ENCODE measurements around the gene ALDH3A2.
"Not testable (repeated sequence)": the region's sequence is repeated elsewhere in the genome, so short reads cannot be mapped to it uniquely, and the experiment has no call there.

The ALDH3A2 gene

DNA sequence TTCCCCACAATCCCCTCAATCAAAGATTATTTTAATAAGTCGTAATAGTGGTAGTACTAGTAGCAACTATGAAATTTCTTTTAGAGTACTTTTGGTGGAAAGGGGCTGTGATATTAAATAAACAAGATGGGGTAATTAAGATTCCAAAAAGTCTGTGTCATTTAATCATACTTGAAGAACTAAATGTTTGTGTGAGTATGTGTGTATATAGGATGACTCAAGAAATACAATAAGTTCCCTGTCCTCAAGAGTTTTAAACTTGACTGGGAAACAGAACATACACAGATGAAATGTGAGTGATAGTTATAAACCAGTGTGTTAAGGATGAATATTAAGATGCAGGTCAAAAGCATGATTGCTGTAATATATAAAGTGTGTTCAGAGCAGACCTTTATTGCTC lies 2.3 kb downstream of the ALDH3A2 start:
- no peak for DNase-seq (ENCODE audit: low spot score)

DNA sequence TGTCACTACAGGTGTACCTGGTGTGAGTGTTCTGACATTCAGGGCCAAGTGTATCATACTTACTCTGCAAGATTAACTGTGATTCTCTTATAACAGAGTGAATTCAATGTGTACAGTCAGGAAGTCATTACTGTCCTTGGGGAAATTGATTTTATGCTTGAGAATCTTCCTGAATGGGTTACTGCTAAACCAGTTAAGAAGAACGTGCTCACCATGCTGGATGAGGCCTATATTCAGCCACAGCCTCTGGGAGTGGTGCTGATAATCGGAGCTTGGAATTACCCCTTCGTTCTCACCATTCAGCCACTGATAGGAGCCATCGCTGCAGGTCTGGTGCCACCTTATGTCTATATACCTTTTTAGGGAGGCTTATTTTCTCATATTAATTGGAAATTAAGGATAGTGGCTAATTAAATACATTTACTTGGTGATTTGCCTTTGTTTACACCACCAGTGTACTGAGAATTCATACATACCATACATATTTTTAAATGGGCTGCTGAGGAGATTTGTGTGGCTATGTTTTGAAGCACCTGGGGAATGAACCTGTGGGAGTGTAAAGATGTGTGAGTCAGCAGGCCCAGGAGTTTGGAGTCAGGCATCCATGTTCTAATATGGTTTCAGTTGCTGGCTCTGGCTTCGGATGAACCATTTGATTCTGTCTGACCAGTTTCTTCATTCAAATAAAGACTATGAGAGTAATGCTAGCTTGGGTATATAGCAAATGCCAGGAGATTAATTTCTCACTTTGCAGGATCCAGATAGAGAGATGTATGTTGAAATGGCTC lies 3.1 kb downstream of the ALDH3A2 start:
- DNase-seq (ENCODE audit: low spot score) = no peak

DNA sequence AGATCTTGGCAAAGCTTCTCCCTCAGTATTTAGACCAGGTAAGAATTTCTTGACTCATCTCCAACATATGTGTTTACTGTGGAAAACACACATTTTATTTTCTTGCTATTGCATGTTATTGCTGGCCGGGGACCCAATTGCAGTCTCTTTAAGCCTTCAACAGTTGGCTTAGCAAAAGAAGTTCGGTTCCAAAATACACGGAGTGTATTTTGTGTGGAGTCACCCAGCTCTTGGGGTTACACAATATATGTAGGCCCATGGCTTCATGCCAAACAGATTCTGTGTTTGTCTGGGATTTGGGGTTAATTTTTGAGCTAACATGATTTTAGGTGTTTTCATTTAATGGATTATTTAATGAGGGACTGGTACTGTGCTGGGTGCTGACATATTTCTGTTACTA lies 4.0 kb downstream of the ALDH3A2 start:
- no peak for DNase-seq (ENCODE audit: low spot score)

DNA sequence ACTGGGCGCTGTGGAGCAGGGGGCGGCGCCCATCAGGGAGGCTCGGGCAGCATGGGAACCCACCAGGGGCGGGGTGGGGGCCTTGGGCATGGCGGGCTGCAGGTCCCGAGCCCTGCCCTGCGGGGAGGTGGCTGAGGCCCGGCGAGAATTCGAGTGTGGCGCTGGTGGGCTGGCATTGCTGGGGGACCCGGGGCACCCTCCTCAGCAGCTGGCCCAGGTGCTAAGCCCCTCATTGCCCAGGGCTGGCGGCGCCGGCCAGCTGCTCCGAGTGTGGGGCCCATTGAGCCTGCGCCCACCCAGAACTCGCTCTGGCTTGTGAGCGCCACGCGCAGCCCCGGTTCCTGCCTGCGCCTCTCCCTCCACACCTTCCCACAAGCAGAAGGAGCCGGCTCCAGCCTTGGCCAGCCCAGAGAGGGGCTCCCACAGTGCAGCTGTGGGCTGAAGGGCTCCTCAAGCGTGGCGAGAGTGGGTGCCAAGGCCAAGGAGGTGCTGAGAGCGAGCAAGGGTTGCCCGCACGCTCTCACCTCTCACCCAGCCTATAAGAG lies 5.9 kb downstream of the ALDH3A2 start:
- no peak for DNase-seq (ENCODE audit: low spot score)

DNA sequence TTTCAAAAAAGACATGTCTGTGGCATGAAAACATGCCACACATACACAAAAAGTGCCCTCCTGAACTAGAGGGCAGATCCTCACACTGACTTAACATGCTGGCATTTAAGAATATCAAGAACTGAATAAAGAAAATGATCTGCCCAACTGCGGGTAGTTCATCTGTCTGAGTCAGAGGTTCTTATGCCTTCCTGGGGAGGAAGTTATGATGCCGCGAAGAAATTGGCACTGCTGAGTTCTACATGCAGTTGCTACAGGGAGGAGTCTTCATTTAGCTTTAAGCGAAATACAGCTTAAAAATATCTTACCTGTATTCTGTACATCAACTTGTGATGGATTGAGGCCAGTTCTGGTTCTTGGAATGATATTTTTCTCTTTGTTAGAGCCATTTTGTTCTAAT lies 6.3 kb downstream of the ALDH3A2 start:
- peak; percentile 57 for DNase-seq (ENCODE audit: low spot score)

DNA sequence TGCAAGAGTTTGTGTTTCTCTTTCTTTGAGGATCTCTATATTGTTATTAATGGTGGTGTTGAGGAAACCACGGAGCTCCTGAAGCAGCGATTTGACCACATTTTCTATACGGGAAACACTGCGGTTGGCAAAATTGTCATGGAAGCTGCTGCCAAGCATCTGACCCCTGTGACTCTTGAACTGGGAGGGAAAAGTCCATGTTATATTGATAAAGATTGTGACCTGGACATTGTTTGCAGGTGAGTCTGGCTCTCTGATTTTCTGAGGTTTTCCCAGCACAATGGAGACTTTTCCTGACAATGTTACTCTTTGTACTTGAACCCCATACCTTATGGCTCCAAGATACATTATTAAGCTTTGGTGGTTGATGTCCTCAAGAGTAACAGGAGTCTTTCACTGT lies 7.8 kb downstream of the ALDH3A2 start:
- no peak for DNase-seq (ENCODE audit: low spot score)

DNA sequence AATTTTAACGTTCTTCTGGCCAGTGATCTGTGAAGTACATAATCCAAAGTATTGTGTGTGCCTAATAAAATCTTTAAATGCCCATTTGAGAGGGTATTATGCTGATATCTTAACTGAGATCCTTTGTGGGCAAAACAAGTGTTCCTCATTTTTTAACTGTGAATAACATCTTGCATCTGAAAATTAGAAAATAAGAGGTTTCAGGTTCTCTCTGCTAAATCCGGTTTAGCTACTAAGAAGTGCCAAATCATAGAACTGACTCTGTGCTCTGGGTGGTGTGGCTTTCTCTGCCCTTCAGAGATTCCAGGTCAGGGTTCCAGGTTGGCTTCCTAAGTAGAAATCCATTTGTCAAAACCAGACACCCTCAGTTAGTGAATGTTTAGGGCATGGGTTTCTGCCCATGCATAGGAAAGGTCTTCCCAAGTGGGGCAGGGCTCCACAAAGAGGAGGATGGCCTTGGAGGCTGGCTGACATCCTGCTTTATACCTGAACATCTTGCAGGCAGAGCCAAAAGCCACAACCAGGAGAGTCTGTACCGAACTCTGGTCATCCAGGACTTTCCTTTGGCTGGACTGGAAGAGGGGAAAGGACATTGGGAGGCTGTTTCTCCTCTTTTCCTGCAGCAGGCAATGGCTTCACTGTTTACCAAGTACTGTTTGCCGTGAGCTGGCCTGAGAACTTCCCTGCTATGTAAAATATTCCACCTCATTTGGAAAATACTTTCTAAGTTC lies 8.5 kb downstream of the ALDH3A2 start:
- DNase-seq (ENCODE audit: low spot score) = no peak

DNA sequence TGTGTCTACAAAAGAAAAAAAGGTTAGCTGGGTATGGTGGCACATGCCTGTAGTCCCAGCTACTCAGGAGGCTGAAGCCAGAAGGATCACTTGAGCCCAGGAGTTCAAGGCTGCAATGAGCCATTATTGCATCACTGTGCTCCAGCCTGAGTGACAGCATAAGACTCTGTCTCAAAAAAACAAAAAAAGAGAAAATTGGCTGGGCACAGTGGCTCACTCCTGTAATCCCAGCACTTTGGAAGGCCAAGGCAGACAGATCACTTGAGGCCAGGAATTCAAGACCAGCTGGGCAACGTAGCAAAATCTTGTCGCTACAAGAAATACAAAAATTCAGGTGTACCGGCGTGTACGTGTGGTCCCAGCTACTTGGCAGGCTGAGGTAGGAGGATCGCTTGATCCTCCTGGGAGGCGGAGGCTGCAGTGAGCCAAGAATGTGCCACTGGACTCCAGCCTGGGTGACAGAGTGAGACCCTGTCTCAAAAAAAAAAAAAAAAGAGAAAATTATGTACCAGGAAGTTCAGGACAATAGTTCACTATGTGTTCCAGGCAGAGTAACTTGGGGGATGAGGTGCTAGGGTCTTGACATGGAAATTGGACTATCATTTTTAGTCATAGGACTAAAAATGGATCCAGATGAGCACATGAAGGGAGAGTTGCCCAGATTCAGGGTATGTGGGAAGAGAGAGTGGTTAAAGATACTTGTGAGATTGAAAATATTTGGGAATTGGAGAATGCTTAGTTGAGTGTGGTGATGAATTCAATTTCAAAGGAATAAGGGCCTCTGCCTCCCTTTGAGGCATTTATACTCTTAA lies 11.0 kb downstream of the ALDH3A2 start:
- DNase-seq (ENCODE audit: low spot score) = no peak

DNA sequence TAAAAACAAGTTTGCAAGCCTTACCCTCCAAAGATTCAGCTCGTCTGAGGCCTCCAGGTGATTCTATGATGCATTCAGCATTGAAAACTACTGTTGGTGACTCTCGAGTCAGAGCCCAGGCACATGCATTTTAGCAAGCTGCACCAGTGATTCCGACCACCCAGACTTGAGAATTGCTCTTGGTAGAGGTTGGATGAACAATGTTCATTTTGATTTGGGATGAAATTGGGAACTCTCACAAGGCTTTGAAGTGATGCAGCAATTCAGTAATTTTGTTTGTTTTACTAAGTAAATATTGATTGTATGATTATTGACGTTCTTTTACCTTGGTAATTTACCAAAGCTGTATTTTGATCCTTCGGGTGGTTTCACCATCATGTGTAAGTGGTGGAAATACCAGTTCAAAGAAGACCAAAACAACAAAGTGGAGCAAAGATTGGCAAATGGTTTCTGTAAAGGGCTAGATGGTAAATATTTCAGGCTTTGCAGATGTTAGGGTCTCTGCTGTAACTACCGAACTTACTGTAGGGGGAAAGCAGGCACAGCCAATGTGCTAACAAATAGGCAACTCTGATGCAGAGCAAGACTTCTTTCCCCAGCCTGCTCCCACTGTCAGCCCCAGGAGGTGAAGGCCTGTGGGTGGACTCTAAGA lies 11.8 kb downstream of the ALDH3A2 start:
- no peak for DNase-seq (ENCODE audit: low spot score)

DNA sequence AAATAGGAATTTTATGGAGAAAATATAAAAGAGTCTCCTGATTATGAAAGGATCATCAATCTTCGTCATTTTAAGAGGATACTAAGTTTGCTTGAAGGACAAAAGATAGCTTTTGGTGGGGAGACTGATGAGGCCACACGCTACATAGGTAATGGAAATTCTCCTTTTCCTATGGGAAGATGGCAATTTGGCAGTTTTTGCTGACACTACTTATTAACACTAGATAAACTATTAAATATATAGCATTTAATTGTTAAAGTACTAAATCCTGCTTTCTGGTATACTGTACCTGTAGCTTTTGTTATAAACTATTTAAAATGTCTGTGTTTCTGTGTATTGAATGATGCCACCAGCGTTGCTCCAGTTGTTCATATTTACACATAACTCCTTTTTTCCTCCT lies 12.6 kb downstream of the ALDH3A2 start:
- DNase-seq (ENCODE audit: low spot score) = no peak

DNA sequence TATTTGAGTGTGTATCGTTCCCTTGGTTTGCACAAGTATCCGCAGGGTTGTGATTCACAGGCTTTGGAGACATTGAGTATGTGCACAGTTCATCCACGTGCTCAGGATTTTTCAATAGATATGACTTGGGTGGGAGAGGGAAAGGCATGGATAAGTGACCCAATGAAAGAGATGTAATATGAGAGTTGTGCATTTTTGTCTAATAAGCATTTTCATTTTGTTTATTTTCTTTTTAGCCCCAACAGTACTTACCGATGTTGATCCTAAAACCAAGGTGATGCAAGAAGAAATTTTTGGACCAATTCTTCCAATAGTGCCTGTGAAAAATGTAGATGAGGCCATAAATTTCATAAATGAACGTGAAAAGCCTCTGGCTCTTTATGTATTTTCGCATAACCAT lies 14.5 kb downstream of the ALDH3A2 start:
- DNase-seq (ENCODE audit: low spot score) = no peak

DNA sequence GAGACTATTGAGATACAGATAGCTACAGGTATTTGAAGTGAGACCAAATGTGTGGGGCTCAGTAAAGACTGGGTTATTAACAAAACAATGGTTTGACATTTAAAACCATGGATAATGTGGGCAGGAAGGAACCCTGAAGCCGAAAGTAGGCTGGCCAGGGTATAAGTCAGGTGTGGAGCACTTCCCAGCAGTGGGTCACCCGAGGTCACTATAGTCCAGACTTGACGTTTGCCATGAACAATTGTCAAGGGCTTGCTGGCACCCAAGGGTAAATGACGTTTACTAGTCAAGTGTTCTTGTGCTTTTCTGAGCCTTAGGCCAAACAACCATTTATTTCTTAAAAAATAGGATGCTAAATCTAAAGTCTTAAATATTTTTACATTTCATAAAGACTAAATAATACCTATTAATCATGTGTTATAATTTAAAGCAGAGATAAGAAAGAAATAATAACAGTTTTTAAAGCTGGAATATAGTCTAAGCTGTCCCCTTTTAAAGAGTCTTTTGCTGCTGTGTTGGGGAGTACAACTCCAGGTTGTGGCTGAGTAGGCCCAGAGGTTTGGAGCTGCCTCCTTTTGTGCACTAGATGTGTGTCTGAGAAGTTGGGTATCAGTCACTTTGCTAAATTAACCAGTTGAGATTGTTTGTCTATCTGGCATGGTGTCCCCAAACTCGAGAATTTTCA lies 15.7 kb downstream of the ALDH3A2 start:
- no peak for DNase-seq (ENCODE audit: low spot score)

DNA sequence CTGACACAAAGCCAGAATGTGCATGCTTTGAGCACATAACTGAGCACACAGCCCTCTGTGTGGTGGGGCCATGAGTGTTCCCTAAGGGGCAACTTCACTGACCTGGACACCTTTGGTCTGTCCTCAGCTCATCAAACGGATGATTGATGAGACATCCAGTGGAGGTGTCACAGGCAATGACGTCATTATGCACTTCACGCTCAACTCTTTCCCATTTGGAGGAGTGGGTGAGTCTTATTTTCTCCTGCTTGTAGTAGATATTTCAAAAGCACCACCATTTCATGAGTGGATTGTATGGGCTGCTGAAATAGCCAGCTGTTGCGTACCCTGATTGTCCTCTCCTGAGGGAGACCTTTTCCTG lies 16.2 kb downstream of the ALDH3A2 start:
- DNase-seq (ENCODE audit: low spot score) = no peak

DNA sequence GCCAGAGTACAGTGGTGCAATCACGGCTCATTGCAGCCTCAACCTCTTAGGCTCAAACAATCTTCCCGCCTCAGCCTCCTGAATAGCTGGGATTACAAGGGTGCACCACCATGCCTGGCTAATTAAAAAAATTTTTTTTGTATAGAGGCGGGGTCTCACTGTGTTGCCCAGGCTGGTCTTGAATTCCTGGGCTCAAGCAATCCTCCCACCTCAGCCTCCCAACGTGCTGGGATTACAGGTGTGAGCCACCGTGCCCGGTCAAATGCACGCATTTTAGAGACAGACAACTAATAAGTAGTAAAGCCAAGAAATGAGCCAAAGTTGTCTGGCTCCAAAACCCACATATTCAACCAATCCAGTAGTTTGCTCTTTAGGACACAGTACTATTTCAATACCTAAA lies 21.1 kb downstream of the ALDH3A2 start:
- not testable (repeated sequence) for DNase-seq (ENCODE audit: low spot score)

DNA sequence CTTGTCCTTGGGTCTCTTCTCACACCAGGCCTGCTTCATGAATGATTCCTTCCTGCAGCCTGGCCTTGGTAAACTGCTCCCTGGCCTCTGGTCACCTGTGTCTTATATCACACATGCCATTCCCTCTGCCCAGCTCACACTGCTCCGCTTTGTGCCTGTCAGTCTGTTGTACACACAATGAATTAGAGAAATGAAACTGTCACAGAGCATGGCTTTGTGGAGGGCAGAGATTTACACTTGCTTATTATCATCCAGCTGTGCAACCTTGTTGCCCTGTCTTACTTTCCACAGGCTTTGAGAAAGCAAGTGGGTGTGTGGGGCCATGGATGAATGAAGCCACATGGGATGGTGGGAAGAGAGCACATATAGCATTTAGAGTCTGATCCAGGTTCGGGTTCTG lies 22.4 kb downstream of the ALDH3A2 start:
- no peak for DNase-seq (ENCODE audit: low spot score)

DNA sequence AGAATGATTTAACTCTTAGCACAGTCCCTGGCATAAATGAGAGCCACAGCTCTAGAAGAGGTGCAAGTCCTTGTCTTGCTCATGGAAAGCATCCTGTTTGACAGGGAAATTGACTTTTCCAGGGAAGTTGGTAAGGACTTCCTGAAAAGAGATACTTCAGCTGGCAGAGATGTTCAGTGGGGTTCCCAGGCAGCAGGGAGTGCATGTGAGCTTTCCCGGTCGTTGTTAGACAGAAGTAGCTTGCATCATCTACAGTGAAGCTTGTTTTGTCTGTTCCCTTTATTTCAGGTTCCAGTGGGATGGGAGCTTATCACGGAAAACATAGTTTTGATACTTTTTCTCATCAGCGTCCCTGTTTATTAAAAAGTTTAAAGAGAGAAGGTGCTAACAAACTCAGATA lies 22.9 kb downstream of the ALDH3A2 start:
- DNase-seq (ENCODE audit: low spot score) = no peak

DNA sequence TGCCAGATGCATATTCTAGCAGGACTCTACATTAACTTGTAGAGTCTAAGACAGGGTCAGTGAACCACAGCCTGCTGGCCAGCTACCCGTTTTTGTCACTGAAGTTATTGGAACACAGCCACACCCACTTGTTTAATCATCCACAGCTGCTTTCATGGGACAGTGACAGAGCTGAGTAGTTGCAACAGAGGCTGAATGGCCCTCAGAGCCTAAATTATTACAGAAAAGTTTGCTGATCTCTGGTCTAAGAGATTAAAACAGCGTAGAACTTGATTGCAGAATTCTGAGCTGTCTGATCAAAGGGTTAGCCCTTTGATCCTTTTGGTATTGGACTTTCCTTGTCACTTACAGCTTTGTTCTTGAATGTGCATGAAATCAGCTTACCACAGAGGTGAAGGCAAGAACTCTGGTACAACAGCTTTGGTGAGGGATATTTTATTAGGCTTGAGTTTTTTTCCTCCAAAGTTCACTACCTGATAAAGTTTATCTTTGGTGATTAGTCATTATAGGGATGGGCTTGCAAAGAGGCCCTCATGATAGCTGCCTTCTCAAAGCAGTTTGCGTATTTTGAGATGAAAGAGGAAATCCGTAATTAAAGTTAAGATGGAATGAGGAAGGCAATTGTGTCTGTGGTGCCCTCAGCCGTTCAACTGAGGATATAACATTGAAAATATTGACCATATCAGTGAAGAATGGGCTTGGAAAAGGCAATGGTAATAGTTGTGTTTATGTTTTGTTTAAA lies 23.6 kb downstream of the ALDH3A2 start:
- peak; percentile 58 for DNase-seq (ENCODE audit: low spot score)

DNA sequence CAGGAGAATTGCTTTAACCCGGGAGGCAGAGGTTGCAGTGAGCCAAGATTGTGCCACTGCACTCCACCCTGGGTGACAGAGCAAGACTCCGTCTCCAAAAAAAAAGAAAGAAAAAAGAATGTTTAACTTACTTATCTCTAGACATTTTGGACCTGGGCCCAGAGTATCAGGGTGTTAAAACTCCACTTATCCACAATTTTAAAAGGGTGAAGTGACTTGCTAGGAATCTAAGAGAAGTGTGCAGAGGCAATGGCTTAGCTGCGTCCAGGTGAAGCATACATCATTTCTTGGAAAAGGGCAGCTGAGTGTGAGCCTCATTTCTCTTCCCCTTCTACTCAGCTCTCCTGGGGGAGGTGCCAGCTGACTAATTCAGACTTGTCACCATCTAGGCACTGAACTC lies 25.1 kb downstream of the ALDH3A2 start:
- no peak for DNase-seq (ENCODE audit: low spot score)

DNA sequence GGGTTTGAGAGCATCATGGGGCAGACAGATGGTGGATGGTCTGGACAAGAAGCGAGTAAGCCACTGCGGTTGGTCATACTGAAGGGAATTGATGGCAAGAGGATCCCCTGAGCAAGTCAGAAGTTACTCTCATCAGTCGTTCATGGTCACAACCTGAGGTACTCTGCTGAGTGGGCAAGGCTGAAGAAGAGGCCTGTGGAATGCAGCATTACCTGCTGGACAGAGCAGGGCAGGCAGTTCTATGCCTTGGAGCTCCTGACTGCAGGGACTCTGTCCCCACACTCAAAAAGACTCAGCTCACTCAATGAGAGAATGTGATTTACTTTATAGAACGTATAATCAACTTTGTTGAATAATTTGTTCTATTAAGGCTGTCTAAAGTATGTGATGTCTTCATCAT lies 28.3 kb downstream of the ALDH3A2 start:
- no peak for DNase-seq (ENCODE audit: low spot score)

DNA sequence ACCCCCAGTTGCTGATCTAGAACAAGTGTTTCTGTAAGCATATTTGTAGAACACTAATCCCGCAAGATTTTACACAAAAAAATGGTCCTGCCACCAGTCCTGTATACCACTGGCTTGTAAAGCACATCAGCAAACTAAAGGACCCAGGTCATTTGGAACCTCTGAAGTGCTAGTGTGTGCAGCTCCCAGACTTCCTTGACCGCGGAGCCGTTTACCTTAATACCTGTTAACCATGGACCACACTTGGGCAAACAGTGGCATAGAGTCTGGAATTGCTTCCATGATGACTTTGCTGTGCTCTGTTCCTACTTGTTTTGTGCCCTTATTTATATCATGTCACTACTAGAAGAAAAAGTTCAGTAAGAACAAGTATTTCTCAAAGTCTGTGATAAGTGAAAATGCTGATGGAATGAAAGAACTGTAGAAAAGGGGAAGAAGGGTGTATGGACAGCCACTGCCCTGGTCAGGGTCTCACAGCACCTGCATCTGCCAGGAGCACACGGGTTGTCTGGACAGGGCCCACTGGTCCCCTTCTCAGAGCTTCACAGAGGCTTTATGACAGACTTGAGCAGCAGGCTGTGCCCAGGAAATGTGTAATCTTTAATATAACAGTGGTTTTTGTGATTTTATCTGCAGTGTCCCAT lies 29.3 kb downstream of the ALDH3A2 start:
- DNase-seq (ENCODE audit: low spot score) = no peak
